ENCODE results near the gene TMEM150B. TPM values are rescaled to one million over a fixed set of nuclear protein-coding genes. Genes with fewer than 3 reads are reported as not detected.

TMEM150B gene
- total RNA-seq, 6 experiments from 2014 or later = 1.1 to 5.6 (median 2.2) TPM

DNA sequence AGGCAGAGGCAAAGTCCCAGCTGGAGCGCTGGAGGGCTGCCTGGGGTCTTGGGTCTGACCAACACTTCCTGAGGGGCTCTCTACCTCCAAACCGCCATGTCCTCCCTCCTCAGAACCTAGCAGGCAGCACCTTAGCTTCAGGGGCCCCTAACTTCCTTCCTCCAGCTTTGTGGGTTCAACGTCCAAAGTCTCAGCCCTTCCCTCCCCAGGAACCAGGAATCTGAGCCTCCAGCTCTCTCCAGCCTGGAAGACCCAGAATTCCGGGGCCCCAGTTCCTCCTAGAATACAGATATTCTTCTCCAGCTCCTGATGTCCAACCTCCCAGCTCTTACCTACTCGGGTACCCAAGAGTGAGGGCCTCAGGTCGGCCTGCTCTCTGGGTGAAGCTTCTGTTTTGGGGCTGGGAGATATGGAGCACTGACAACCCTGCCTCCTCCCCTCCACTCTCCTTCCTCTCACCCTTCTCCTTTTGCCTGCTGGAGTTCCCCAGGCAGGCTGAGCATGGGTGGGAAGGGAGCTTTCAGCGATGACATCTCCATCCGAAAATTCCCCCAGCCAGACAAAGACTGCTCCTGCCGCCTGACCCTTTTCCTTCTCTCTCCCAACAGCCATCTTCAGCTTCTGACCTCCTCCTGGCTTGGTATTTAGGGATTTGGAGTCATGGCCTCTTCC is 3.5 kb downstream of the TMEM150B start:
- Histone ChIP-seq H3K27me3 (no peaks in the 10 kb centered on the region), H3K4me1 (no peaks in the 10 kb centered on the region), H3K27ac (no peak overlapping the region), H3K9me3 (no peaks in the 10 kb centered on the region), H3K4me3 (no peak overlapping the region), H3K36me3 (no peaks in the 10 kb centered on the region)
- no peak for ATAC-seq
- intact Hi-C loops (cut with DNase I) = no loop called here
- TF ChIP-seq, protein P1, sequence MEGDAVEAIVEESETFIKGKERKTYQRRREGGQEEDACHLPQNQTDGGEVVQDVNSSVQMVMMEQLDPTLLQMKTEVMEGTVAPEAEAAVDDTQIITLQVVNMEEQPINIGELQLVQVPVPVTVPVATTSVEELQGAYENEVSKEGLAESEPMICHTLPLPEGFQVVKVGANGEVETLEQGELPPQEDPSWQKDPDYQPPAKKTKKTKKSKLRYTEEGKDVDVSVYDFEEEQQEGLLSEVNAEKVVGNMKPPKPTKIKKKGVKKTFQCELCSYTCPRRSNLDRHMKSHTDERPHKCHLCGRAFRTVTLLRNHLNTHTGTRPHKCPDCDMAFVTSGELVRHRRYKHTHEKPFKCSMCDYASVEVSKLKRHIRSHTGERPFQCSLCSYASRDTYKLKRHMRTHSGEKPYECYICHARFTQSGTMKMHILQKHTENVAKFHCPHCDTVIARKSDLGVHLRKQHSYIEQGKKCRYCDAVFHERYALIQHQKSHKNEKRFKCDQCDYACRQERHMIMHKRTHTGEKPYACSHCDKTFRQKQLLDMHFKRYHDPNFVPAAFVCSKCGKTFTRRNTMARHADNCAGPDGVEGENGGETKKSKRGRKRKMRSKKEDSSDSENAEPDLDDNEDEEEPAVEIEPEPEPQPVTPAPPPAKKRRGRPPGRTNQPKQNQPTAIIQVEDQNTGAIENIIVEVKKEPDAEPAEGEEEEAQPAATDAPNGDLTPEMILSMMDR (IDR thresholded peaks at IDR 0.05) = no peak
- no peak for TF ChIP-seq POLR2A (IDR thresholded peaks at IDR 0.05)
- DNase-seq = no peak
- WGBS (ENCODE audit: insufficient coverage, low coverage, low lambda C conversion rate, missing lambda C conversion rate) = 51% methylated on average over 3 of the region's 9 CpGs

DNA sequence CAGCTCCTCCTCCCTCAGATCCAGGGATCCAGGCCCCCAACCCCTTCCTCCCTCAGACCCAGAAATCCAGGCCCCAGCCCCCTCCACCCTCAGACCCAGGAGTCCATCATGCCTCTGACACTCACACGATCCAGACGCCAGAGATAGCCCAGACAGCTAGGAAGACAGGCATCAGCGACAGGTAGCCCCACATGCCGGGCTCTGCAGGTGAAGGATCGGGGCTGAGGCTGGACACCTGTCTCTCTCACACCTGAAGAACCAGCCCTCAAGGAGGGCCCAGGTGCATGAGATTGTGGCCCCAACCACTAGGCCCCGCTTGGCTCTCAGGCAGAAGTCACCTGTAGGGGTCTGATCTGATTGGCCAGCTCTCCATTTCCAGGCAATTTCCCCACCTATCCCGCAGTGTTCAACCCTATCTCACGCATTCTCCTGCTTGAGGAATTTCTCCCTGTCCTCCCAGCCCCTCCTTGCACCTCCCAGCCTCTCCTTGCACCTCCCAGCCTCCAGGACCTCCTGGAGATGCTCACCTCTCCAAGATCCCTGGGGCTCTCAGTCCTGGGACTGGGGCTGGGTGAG is 4.2 kb downstream of the TMEM150B start:
- no peaks in the 10 kb centered on the region for H3K27me3 ChIP-seq
- H3K4me3 ChIP-seq = no peak overlapping the region
- H3K9me3 ChIP-seq = no peaks in the 10 kb centered on the region
- DNase-seq (no peak), ATAC-seq (no peak)
- WGBS (ENCODE audit: insufficient coverage, low coverage, low lambda C conversion rate, missing lambda C conversion rate) = 86% methylated on average over 4 of the region's 8 CpGs
- TF ChIP-seq POLR2A (IDR thresholded peaks at IDR 0.05) = no peak
- TF ChIP-seq, protein P1 (IDR thresholded peaks at IDR 0.05) = no peak
- H3K36me3 ChIP-seq = no peaks in the 10 kb centered on the region
- H3K4me1 ChIP-seq = no peaks in the 10 kb centered on the region
- H3K27ac ChIP-seq = no peak overlapping the region
- intact Hi-C loops (cut with DNase I) = no loop called here

DNA sequence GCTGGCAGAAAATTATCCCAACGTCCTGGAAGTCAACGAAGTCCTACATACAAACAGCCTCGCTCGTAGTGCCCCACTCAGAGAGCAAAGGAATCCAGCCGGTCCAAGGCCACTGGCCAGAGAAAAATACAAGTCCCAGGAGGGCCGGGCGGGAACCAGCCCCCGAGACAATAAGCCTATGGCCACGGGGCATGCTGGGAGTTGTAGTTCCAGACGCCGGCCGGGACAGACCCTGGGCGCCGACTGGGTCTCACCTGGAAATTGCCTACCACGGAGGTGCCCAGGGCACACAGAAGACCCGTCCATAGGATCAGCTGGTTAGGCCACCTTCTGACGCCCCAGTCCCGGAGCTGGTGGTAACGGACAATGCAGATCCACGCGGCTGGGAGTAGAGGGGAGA is 5.4 kb downstream of the TMEM150B start:
- Histone ChIP-seq H3K4me3 (no peak overlapping the region), H3K4me1 (no peaks in the 10 kb centered on the region), H3K9me3 (no peaks in the 10 kb centered on the region), H3K27ac (no peak overlapping the region), H3K36me3 (no peaks in the 10 kb centered on the region), H3K27me3 (no peaks in the 10 kb centered on the region)
- intact Hi-C loops (cut with DNase I) = no loop called here
- ATAC-seq (peak; percentile 22 to 42 (median 31)), DNase-seq (no peak)
- TF ChIP-seq, protein P1 (IDR thresholded peaks at IDR 0.05) = no peak
- TF ChIP-seq POLR2A (IDR thresholded peaks at IDR 0.05) = no peak
- 32% methylated on average over 12 of the region's 21 CpGs for WGBS (ENCODE audit: insufficient coverage, low coverage, low lambda C conversion rate, missing lambda C conversion rate)

DNA sequence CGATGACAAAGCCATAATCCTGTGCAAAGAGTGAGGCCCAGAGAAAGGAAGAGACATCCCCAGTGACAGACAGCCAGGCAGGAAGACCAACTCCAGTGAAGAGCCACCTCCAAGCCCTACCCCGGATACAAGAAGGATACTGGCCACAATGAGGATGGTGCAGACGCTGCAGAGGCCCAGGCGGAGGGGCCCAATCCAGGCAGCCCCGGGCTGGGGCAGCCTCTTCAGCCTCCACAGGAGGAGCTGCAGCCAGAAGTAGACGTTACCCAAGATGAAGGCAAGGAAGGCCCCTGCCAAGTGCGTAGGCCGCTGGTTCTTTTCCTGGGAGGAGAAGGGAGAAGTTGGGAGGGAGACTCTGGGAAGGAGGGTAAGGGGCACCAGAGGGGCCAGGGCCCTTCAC is 8.5 kb downstream of the TMEM150B start:
- ATAC-seq (no peak), DNase-seq (no peak)
- WGBS (ENCODE audit: insufficient coverage, low coverage, low lambda C conversion rate, missing lambda C conversion rate) = 92% methylated on average over 4 of the region's 8 CpGs
- intact Hi-C loops (cut with DNase I) = no loop called here
- H3K27ac ChIP-seq = no peak overlapping the region
- H3K27me3 ChIP-seq = no peaks in the 10 kb centered on the region
- no peaks in the 10 kb centered on the region for H3K36me3 ChIP-seq
- H3K4me1 ChIP-seq = no peaks in the 10 kb centered on the region
- no peaks in the 10 kb centered on the region for H3K9me3 ChIP-seq
- no peak for TF ChIP-seq POLR2A (IDR thresholded peaks at IDR 0.05)
- TF ChIP-seq, protein P1 (IDR thresholded peaks at IDR 0.05) = no peak
- no peak overlapping the region for H3K4me3 ChIP-seq
